HepG2 (cell line): ENCODE data around the gene USP34. TPM values are rescaled to one million over a fixed set of nuclear protein-coding genes. Genes with fewer than 3 reads are reported as not detected.

Experiments used
- FOXC1 ChIP-seq: sonication (generic); formaldehyde crosslinking; IDR thresholded peaks from 2 replicates; pipeline ENCODE4 v1.8.0; 2022; ENCODE audit warnings: mild to moderate bottlenecking, missing genetic modification reagents, borderline replicate concordance
- HMG20B ChIP-seq: conservative IDR thresholded peaks from 2 replicates; pipeline ENCODE4 v1.6.1; 2016; ENCODE audit warnings: missing genetic modification reagents, missing compliant biosample characterization
- JUND ChIP-seq: sonication (generic); formaldehyde crosslinking; IDR thresholded peaks from 2 replicates; pipeline ENCODE4 v1.8.0; 2022; ENCODE audit warnings: mild to moderate bottlenecking, missing genetic modification reagents
- NFE2 ChIP-seq: sonication (generic); formaldehyde crosslinking; IDR thresholded peaks from 2 replicates; pipeline ENCODE4 v1.4.0; 2020; ENCODE audit warnings: missing genetic modification reagents
- PCBP1 ChIP-seq: fragments of 200-400 bp; formaldehyde crosslinking; IDR thresholded peaks from 2 replicates; pipeline ENCODE4 v1.6.1; 2017; ENCODE audit warnings: mild to moderate bottlenecking, low read depth, low read length, borderline replicate concordance
- PHF8 ChIP-seq: sonication (generic); formaldehyde crosslinking; IDR thresholded peaks from 2 replicates; pipeline ENCODE4 v1.5.0; 2020; ENCODE audit warnings: missing genetic modification reagents
- REXO4 ChIP-seq: sonication (generic); formaldehyde crosslinking; IDR thresholded peaks from 2 replicates; pipeline ENCODE4 v1.8.0; 2022; ENCODE audit warnings: missing genetic modification reagents, mild to moderate bottlenecking, borderline replicate concordance
- SAFB2 ChIP-seq: sonication (generic); formaldehyde crosslinking; IDR thresholded peaks from 2 replicates; pipeline ENCODE4 v1.5.1; 2020; ENCODE audit warnings: missing genetic modification reagents, low read depth, mild to moderate bottlenecking, borderline replicate concordance
- SETDB1 ChIP-seq: sonication (generic); formaldehyde crosslinking; IDR thresholded peaks from 2 replicates; pipeline ENCODE4 v1.5.1; 2020; ENCODE audit warnings: missing genetic modification reagents, mild to moderate bottlenecking, borderline replicate concordance
- SNAPC2 ChIP-seq: sonication (generic); formaldehyde crosslinking; IDR thresholded peaks from 2 replicates; pipeline ENCODE4 v1.8.1; 2022; ENCODE audit warnings: mild to moderate bottlenecking, missing genetic modification reagents
- SP5 ChIP-seq: IDR thresholded peaks from 2 replicates; pipeline ENCODE4 v1.6.1; 2016; ENCODE audit warnings: low read depth, borderline replicate concordance
- ZBTB21 ChIP-seq: sonication (generic); formaldehyde crosslinking; IDR thresholded peaks from 2 replicates; pipeline ENCODE4 v1.4.0; 2020; ENCODE audit warnings: missing genetic modification reagents
- ZNF225 ChIP-seq: sonication (generic); formaldehyde crosslinking; IDR thresholded peaks from 2 replicates; pipeline ENCODE4 v1.4.0; 2020; ENCODE audit warnings: mild to moderate bottlenecking, missing genetic modification reagents
- ZNF431 ChIP-seq: sonication (generic); formaldehyde crosslinking; IDR thresholded peaks from 2 replicates; pipeline ENCODE4 v1.9.0; 2022; ENCODE audit warnings: missing genetic modification reagents, low read depth, mild to moderate bottlenecking, borderline replicate concordance
- ZNF549 ChIP-seq: sonication (generic); formaldehyde crosslinking; IDR thresholded peaks from 2 replicates; pipeline ENCODE4 v1.5.0; 2020; ENCODE audit warnings: missing genetic modification reagents
- ZNF577 ChIP-seq: sonication (generic); formaldehyde crosslinking; IDR thresholded peaks from 2 replicates; pipeline ENCODE4 v1.4.0; 2020; ENCODE audit warnings: mild to moderate bottlenecking, low read depth, missing genetic modification reagents, borderline replicate concordance
- ZNF713 ChIP-seq: sonication (generic); formaldehyde crosslinking; IDR thresholded peaks from 2 replicates; pipeline ENCODE4 v1.4.0; 2020; ENCODE audit warnings: mild to moderate bottlenecking, missing genetic modification reagents
- polyA plus RNA-seq, 8 experiments: library from polyadenylated mRNA; depleted of rRNA in 3 of 8; stranded (reverse) in 7 of 8; unstranded in 1 of 8; fragments of >200 nt; fragmentation: Illumina TruSeq in 4 of 8; extraction: Trizol in 4 of 8; gene quantifications; 2 replicates each; pipeline versions ENCODE4 v1.2.1 to v1.2.3, GENCODE V29; 2011 to 2016; ENCODE audit warnings: low read depth in 4 of 8, missing spikeins in 1 of 8, mixed read lengths in 1 of 8; ENCODE audit not compliant: insufficient read depth in 1 of 8
- total RNA-seq, 5 experiments: library from RNA; depleted of rRNA; stranded (reverse); fragments of >200 nt; fragmentation: Illumina TruSeq; extraction: Trizol; gene quantifications; 2 replicates each; pipeline ENCODE4 v1.2.3, GENCODE V29; 2016; ENCODE audit warnings: low read depth in 1 of 5
- TF ChIP-seq, protein P1 (sequence below): sonication (generic); formaldehyde crosslinking; IDR thresholded peaks from 2 replicates; pipeline ENCODE4 v1.4.0; 2020; ENCODE audit warnings: missing genetic modification reagents, borderline replicate concordance
- TF ChIP-seq, protein P2 (sequence below): sonication (generic); formaldehyde crosslinking; IDR thresholded peaks from 2 replicates; pipeline ENCODE4 v1.5.0; 2020; ENCODE audit warnings: mild to moderate bottlenecking, missing genetic modification reagents
- TF ChIP-seq, protein P3 (sequence below), 2 experiments: fragments of 450-650 bp in 1 of 2; sonication (generic) in 1 of 2; formaldehyde crosslinking; IDR thresholded peaks; 2 replicates each; pipeline versions ENCODE4 v1.5.0 to v1.8.0; 2020 to 2022; ENCODE audit warnings: mild to moderate bottlenecking in 1 of 2, missing genetic modification reagents in 1 of 2
- TF ChIP-seq, protein P4 (sequence below): sonication (generic); formaldehyde crosslinking; IDR thresholded peaks from 2 replicates; pipeline ENCODE4 v1.8.1; 2023; ENCODE audit warnings: mild to moderate bottlenecking, inconsistent platforms, moderate library complexity, missing genetic modification reagents, borderline replicate concordance

Gene USP34
- total and polyA plus RNA-seq, 2 of the 13 experiments (the other 11 are each of a cell fraction or from before 2014, with no cell fraction given) = 99.2 to 100 TPM

DNA sequence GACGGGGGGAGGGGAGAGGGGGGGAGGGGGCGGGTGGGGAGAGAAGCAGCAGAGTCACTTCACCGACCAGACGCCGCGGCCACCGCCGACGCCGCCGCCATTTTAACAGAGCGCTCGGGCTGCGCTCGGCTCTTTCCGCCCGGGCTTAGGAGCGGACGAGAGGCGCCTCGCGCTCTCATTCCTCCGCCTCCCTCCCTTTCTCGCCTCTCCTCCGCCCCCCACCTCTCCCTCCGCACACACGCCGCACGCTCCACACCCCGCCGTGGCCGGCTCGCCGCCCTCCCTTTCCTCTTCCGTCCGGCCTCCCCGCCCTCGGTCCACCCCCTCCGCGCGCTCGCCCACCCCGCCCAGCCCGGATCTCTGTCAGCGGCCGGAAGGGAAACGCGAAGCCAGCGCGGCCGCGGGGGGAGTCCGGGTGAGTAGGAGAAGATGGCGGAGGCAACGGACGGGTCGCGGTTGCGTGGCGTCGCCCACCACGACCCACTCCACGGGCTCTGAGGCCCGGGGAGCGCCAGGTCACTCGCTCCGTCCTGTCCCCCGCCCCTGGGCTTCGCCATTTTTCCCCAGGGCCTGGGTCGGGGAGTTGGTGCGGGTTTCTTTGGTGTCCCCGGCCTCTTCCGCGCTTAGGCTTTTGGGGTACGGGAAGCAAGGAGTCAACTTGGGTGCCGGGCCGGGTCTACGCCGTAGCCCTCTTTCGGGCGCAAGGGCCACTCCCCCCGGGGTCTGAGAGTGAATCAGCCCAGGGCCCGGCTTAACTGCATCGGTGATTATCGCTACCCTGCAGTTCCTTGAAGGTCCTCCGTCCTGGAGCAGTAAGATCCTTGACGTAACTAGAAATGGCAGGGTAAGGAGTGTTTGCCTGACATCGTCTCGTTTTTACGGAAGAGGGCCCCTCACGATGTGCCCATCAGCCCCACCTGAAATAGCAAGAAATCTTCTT, at the start of gene USP34 (continued):
- TF ChIP-seq PCBP1 (peak; percentile 99), ZNF713 (CRISPR knock-in tag) (no peak), SP5 (CRISPR knock-in tag) (peak; percentile 92), SNAPC2 (CRISPR knock-in tag) (no peak), ZNF549 (CRISPR knock-in tag) (no peak), SETDB1 (CRISPR knock-in tag) (no peak), PHF8 (peak; percentile 95), SAFB2 (CRISPR knock-in tag) (peak; percentile 84), NFE2 (CRISPR knock-in tag) (0 out of 2 replicates have a peak, but pooled peaks have one; percentile 5), ZNF431 (CRISPR knock-in tag) (0 out of 2 replicates have a peak, but pooled peaks have one; percentile 30), ZNF225 (CRISPR knock-in tag) (no peak; the same call in 1 of the 2 replicates), REXO4 (CRISPR knock-in tag) (no peak), FOXC1 (CRISPR knock-in tag) (peak; percentile 86), ZNF577 (CRISPR knock-in tag) (no peak), JUND (CRISPR knock-in tag) (no peak; the same call in 1 of the 2 replicates), ZBTB21 (no peak), HMG20B (no peak)
- TF ChIP-seq, protein P1, sequence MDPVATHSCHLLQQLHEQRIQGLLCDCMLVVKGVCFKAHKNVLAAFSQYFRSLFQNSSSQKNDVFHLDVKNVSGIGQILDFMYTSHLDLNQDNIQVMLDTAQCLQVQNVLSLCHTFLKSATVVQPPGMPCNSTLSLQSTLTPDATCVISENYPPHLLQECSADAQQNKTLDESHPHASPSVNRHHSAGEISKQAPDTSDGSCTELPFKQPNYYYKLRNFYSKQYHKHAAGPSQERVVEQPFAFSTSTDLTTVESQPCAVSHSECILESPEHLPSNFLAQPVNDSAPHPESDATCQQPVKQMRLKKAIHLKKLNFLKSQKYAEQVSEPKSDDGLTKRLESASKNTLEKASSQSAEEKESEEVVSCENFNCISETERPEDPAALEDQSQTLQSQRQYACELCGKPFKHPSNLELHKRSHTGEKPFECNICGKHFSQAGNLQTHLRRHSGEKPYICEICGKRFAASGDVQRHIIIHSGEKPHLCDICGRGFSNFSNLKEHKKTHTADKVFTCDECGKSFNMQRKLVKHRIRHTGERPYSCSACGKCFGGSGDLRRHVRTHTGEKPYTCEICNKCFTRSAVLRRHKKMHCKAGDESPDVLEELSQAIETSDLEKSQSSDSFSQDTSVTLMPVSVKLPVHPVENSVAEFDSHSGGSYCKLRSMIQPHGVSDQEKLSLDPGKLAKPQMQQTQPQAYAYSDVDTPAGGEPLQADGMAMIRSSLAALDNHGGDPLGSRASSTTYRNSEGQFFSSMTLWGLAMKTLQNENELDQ (CRISPR knock-in tag) = no peak
- TF ChIP-seq, protein P2, sequence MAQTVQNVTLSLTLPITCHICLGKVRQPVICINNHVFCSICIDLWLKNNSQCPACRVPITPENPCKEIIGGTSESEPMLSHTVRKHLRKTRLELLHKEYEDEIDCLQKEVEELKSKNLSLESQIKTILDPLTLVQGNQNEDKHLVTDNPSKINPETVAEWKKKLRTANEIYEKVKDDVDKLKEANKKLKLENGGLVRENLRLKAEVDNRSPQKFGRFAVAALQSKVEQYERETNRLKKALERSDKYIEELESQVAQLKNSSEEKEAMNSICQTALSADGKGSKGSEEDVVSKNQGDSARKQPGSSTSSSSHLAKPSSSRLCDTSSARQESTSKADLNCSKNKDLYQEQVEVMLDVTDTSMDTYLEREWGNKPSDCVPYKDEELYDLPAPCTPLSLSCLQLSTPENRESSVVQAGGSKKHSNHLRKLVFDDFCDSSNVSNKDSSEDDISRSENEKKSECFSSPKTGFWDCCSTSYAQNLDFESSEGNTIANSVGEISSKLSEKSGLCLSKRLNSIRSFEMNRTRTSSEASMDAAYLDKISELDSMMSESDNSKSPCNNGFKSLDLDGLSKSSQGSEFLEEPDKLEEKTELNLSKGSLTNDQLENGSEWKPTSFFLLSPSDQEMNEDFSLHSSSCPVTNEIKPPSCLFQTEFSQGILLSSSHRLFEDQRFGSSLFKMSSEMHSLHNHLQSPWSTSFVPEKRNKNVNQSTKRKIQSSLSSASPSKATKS (CRISPR knock-in tag) = no peak
- TF ChIP-seq, protein P3, sequence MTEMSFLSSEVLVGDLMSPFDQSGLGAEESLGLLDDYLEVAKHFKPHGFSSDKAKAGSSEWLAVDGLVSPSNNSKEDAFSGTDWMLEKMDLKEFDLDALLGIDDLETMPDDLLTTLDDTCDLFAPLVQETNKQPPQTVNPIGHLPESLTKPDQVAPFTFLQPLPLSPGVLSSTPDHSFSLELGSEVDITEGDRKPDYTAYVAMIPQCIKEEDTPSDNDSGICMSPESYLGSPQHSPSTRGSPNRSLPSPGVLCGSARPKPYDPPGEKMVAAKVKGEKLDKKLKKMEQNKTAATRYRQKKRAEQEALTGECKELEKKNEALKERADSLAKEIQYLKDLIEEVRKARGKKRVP (CRISPR knock-in tag; IDR thresholded peaks at IDR 0.05) = no peak
- TF ChIP-seq, protein P4, sequence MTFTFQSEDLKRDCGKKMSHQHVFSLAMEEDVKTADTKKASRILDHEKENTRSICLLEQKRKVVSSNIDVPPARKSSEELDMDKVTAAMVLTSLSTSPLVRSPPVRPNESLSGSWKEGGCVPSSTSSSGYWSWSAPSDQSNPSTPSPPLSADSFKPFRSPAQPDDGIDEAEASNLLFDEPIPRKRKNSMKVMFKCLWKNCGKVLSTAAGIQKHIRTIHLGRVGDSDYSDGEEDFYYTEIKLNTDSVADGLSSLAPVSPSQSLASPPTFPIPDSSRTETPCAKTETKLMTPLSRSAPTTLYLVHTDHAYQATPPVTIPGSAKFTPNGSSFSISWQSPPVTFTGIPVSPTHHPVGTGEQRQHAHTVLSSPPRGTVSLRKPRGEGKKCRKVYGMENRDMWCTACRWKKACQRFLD (CRISPR knock-in tag) = 0 out of 2 replicates have a peak, but pooled peaks have one; percentile 86
